HuH-7 (cell line): ENCODE data around the gene NME4.
"Not testable (repeated sequence)": the region's sequence is repeated elsewhere in the genome, so short reads cannot be mapped to it uniquely, and the experiment has no call there.

Experiments
- DNase-seq: peaks from one replicate; pipeline ENCODE4 v3.0.0; 2011; ENCODE audit warnings: low spot score

NME4 gene

DNA sequence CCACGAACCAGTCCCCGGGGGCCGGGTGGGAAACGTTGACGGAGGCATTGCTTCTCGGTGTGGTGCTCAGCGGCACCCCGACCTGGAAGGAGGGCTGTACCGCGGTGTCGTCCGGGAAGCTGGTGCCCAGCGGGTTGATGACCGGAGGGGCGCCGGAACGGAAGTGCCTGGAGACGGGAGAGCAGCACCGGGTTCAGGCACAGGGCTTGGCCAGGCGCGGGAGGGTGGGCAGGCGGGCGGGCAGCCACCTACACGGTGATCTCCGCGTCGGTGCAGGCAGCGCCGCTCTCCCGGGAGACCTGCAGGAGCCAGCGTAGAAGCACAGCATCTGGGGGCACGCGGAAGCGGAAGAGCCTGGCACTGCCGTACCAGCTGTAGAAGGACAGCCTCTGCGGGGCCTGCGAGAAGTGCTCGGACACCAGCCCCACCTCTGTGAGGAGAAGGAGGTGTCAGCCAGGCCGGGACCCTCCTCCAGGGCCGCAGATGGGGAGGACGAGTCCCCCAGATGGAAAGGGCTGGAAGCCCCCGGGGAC, 19.5 kb upstream of the NME4 start:
- DNase-seq: no peak

DNA sequence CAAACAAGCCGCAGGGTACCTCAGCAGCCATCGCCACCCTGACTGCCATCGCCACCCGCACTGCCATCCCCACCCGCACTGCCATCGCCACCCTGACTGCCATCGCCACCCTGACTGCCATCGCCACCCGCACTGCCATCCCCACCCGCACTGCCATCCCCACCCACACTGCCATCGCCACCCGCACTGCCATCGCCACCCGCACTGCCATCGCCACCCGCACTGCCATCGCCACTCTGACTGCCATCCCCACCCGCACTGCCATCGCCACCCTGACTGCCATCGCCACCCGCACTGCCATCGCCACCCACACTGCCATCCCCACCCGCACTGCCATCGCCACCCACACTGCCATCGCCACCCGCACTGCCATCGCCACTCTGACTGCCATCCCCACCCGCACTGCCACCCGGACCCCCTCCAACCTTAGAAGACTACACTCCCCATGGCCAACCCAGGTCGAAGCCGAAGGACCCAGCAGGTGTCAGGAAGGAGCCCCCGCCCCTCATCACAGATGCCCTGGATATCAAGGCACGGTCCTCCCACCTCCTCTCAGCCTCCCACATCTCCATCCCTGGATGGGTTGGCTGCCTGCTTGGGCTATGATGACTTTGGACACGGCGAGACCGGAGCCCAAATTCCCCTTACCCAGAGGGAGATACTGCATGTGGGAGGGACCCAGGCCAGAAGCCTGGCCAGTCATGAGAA, 18.7 kb upstream of the NME4 start:
- not testable (repeated sequence) for DNase-seq

- no peak for DNase-seq
Observed at GRCh38 chr16:378821-379182, 18.2 kb upstream of the NME4 start.

DNA sequence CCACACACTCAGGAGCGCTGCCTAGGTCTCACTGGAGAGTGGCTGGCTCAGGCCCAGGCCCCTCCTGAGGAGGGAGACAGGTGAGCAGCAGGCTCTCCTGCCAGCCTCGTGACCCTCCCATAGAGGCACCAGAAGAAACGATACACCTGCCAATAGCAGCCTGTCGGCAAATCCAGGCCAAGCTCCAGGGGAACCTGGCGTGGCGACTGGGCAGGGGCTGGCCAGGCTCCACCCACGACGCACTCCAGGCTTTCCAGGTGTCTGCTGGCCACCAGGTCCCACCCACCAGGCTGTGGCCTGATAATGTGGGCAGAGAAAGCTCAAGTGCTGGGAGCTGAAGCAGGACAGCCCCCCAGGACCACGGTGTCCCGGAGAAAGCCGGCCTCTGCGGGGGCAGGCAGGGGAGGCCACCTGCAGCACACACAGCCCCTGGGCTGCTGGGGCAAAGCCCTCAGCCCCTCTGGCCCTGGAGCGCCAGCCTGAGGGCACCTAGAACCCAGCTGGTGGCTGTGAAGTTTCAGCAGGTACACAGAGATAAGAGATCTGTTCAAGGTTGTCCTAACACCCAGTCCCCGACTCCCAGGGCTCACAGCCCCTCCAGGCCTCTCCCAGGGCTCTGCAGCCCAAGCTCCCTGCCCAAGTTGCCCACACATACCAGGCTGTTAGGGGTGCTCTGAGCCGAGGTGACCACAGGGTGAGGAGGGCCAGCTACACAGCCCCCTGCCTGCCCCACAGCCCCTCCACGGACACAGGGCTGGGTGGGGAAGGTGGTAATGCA, 17.6 kb upstream of the NME4 start:
- DNase-seq: no peak

- DNase-seq: no peak
Observed at GRCh38 chr16:379961-380761, 16.8 kb upstream of the NME4 start.

DNA sequence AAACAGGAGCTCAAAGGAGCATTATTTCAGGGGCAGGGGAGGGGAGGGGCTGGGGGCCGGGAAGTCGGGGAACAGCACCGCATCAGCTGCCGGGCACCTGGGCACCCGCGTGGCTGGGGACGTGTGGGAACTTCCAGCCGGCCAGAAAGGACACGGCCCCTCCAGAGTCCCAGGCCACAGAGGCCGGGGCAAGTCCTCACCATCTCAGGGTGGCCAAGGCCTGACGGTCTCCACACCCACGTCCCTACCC, 16.3 kb upstream of the NME4 start:
- no peak for DNase-seq

DNA sequence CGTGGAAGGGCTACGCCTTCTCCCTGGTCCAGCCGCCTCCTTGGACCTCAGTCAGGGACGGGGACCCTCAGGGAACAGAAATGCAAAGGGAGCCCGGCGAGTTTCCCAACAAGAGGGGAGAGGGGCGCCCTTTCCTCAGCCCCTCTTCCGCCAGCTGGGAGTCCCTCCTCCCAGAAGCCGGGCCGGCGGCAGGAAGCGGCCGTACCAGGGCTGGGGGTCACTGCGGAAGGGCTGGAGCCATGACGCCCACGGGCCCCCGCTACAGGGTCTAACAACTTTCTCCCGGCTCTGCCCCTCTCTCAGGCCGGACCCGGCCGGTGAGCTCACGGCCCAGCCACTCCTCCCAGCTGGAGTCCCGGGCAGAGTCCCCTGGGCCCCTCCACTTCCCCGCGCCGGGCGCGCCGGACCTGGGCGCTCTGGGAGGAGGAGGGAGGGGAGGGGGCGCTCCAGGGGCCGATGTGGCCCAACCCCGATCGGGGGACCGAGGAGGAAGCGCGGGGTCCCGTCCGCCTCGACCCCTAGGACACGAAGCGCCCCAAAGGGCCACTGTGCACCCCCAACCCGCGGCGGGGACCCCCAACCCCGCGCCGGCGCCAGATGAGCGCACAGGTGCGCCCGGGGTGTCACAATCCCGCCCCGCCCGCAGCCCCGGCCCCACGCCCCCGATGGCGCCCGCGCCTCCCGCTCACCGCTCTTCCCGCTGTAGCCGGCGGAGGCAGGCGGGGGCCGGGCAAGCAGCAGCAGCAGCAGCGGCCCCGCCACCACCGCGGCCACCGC, 15.8 kb upstream of the NME4 start:
- DNase-seq: no peak

- peak; percentile 60 for DNase-seq
Observed at GRCh38 chr16:381789-382717, 14.9 kb upstream of the NME4 start, which contains the start of gene PGAP6. Gene PGAP6, minus strand, starts transcription at chr16:381978. Its CDS starts 157 bp downstream, at chr16:381821.

- DNase-seq: no peak
Observed at GRCh38 chr16:383326-384051, 13.5 kb upstream of the NME4 start.

DNA sequence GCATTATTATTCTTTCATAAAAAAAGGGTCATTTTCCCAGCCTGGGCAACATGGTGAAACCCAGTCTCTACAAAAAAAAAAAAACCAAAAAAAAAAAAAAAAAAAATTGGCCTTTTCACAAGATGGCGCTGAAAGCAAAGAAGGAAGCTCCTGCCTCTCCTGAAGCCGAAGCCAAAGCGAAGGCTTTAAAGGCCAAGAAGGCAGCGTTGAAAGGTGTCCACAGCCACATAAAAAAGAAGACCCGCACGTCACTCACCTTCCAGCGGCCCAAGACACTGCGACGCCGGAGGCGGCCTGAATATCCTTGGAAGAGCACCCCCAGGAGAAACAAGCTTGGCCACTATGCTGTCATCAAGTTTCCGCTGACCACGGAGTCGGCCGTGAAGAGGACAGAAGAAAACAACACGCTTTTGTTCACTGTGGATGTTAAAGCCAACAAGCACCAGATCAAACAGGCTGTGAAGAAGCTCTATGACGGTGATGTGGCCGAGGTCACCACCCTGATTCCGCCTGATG, 10.3 kb upstream of the NME4 start:
- DNase-seq: no peak

DNA sequence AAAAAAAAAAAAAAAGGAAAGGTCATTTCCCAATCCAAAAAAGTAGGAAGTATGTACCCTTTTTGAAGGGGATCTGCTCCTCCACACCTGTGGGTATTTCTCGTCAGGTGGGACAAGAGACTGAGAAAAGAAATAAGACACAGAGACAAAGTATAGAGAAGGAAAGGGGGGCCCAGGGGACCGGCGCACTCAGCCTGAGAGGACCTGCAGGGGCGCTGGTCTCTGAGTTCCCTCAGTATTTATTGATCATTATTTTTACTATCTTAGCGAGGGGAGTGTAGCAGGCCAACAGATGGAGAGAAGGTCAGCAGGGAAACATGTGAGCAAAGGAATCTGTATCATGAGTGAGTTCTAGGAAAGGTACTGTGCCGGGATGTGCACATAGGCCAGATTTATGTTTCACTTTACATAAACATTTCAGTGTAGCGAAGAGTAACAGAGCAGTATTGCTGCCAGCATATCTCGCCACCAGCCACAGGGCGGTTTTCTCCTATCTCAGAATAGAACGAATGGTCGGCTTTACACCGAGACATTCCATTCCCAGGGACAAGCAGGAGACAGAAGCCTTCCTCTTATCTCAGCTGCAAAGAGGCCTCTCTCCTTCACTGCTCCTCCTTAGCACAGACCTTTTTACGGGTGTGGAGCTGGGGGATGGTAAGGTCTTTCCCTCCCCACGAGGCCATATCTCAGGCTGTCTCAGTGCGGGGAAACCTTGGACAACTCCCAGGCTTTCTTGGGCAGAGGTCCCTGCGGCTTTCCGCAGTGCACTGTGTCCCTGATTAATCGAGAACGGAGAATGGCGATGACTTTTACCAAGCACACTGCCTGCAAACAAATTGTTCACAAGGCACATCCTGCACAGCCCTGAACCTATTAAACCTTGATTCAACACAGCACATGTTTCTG, 9.0 kb upstream of the NME4 start:
- not testable (repeated sequence) for DNase-seq

DNA sequence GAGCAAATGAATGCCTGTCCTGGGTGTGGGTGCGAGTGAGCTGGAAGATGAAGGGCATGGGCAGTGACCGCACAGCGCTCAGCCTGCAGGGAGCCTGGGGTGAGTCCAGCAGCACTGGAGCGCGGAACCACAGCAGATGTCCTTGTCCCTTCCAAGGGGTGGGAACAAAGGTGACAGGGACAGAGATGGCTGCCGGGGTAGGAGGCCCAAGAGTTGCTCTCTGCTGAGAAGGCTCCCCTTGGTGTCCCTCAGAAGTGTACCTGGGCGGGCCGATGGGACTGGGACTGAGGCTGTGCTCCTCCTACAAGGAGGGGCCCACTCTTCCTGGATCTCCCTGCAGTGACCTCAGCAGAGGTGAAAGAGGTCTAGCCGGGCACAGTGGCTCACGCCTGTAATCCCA, 7.6 kb upstream of the NME4 start:
- no peak for DNase-seq

DNA sequence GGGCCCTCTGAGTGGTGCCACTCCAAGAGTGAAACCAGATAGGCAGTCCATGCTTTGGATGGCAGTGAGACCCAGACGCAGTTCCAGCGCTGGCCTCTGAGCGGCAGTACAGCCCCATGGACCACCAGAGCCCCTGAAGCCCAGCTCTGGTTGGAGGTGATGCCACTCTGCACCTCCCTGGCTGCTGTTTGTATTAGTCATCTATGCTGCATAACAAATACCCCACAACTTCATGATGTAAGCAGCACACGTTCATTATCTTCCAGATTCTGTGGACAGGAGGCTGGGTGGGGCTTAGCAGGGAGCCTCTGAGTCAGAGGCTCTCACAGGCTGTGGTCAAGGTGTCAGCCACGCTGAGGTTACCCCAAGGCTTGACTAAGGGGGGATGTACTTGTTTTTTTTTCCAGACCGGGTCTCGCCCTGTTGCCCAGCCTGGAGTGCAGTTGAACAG, 5.1 kb upstream of the NME4 start:
- DNase-seq: peak; percentile 55

GRCh38 chr16:392450-393030, 4.5 kb upstream of the NME4 start:
- no peak for DNase-seq

DNA sequence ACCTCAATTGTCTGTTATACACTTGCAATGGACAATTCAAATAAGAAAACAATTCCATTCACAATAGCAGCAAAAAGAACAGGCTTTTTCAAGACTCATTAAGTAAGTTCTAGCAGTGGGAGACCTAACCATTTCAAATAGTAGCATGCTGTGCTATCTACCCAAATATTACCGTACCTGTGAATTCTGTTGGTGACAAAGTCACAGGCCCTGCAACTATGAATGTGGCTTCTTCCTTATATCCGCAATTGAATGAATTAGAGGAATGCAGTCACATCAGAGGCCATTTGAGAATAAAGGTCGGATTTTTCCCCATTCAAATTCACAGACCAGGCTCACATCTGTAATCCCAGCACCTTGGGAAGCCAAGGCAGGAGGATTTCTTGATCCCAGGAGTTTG, 800 bp upstream of the NME4 start:
- DNase-seq: no peak

DNA sequence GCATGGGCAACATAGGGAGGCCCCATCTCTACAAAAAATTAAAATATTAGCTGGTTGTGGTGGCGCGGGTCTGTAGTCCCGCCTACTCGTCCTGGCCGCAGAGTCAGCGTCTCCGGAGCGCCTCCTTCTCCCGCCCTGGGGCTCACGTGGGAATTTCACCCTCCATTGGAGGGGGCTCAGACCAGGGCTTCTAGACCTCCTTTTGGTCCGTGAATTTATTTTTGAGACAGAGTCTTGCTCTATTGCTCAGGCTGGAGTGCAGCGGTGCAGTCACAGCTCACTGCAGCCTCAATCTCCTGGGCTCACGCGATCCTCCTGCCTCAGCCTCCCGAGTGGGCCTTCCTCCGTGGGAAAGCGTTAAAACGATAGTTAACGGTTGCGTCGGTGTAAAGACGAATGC, 394 bp upstream of the NME4 start:
- peak; percentile 63 for DNase-seq

GRCh38 chr16:397736-398332, 835 bp downstream of the NME4 start:
- DNase-seq: peak; percentile 56
